BJ (cell line): ENCODE data around the gene AGT. TPM values are rescaled to one million over a fixed set of nuclear protein-coding genes. Genes with fewer than 3 reads are reported as not detected.

Source experiments
- CTCF ChIA-PET: fragments of 350-600 bp; formaldehyde crosslinking; extraction: SDS; loops from one replicate; lab custom pipeline; 2021; ENCODE audit warnings: antibody characterized with exemption, inconsistent platforms; lab: Yijun Ruan, JAX
- POLR2A ChIA-PET: fragments of 300-600 bp; sonication (Branson Sonifier 250); formaldehyde crosslinking; extraction: SDS; loops from one replicate; lab custom pipeline; 2021; ENCODE audit warnings: antibody characterized with exemption; lab: Charles Lee
- DNase-seq: peaks from one replicate; pipeline ENCODE4 v3.0.0-alpha.2; 2011; ENCODE audit warnings: low read depth
- H3K27me3 ChIP-seq: 2 replicates; pipeline ENCODE4 v1.6.0; 2011; ENCODE audit warnings: low read length; ENCODE audit not compliant: control insufficient read depth, insufficient read depth
- H3K36me3 ChIP-seq: 2 replicates; pipeline ENCODE4 v1.5.1; 2011; ENCODE audit warnings: low read length; ENCODE audit not compliant: control insufficient read depth, insufficient read depth
- H3K4me3 ChIP-seq: 2 replicates; pipeline ENCODE4 v1.5.1; 2011; ENCODE audit warnings: low read depth, mild to moderate bottlenecking, control low read depth, low read length
- polyA plus RNA-seq: library from polyadenylated mRNA; depleted of rRNA; stranded (reverse); fragments of >200 nt; gene quantifications from 2 replicates; pipeline ENCODE4 v1.2.3, GENCODE V29; 2011
- TF ChIP-seq, protein P1 (sequence below): IDR thresholded peaks from 2 replicates; pipeline ENCODE4 v1.5.1; 2011; ENCODE audit warnings: low read depth, mild to moderate bottlenecking, control low read depth, inconsistent platforms, low read length, moderate library complexity; ENCODE audit not compliant: insufficient read depth

The AGT gene
- polyA plus RNA-seq, 1 experiment, result 4.1 TPM

GRCh38 chr1:230682274-230682673 is 31.6 kb downstream of the AGT start:
- no peak overlapping the region for H3K4me3 ChIP-seq
- CTCF ChIA-PET, result interaction anchor here (1.0 to 1.6 kb wide), 4 partner anchors 9 to 91 kb away, joined by 3 to 11 read pairs (median 4); no protein-coding TSS in a partner anchor
- no peaks in the 10 kb centered on the region for H3K27me3 ChIP-seq
- POLR2A ChIA-PET, result interaction anchor here (0.5 kb wide), 1 partner anchor 232 kb away, joined by 3 read pairs; no protein-coding TSS in a partner anchor
- H3K36me3 ChIP-seq, result peaks cover 10% of the 10 kb centered on the region
- TF ChIP-seq, protein P1, sequence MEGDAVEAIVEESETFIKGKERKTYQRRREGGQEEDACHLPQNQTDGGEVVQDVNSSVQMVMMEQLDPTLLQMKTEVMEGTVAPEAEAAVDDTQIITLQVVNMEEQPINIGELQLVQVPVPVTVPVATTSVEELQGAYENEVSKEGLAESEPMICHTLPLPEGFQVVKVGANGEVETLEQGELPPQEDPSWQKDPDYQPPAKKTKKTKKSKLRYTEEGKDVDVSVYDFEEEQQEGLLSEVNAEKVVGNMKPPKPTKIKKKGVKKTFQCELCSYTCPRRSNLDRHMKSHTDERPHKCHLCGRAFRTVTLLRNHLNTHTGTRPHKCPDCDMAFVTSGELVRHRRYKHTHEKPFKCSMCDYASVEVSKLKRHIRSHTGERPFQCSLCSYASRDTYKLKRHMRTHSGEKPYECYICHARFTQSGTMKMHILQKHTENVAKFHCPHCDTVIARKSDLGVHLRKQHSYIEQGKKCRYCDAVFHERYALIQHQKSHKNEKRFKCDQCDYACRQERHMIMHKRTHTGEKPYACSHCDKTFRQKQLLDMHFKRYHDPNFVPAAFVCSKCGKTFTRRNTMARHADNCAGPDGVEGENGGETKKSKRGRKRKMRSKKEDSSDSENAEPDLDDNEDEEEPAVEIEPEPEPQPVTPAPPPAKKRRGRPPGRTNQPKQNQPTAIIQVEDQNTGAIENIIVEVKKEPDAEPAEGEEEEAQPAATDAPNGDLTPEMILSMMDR, result no peak
- DNase-seq, result no peak

- POLR2A ChIA-PET, result interaction anchor here (0.6 kb wide), 1 partner anchor 1761 kb away, joined by 5 read pairs; no protein-coding TSS in a partner anchor
- CTCF ChIA-PET, result interaction anchor here (1.0 to 1.6 kb wide), 4 partner anchors 8 to 91 kb away, joined by 3 to 11 read pairs (median 4); no protein-coding TSS in a partner anchor
Observed at GRCh38 chr1:230681599-230681998, 32.3 kb downstream of the AGT start.

DNA sequence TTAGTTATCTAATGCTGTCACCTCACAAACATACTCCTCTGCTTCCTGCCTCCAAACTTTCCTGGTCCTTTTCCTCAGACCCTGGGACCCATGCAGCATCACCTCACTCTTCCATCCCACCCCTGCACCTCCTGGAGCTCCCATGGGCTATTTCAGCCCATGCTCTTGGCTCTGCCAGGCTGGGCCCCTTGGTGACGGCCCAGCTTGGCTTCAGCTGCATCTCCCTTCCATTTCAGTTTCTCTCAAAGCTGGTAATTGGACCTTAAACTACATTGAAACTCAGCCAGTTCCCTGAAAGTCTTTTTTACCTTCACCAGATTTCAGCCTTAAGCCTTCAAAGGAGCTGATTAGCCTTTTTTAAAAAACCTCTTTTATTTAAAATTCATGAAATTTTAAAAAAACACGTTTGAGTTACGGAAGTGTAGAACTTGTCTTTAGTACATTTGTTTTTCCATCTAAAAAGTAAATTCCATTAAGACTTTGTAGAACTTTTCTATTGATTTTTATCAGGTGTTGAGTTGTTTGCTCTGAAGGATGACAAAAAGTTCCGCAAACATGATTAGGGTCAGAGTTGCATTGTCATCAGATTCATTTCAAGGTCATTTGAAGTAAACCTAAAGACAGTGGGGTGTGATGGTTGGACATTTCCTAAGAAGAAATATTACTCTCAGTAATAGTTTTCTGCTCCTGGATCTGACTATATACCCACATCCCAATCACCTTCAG is 33.5 kb downstream of the AGT start:
- CTCF ChIA-PET, result no interaction called here
- POLR2A ChIA-PET, result no interaction called here
- peaks cover 4% of the 10 kb centered on the region; the same call in 1 of the 2 replicates for H3K36me3 ChIP-seq

More at GRCh38 chr1:230681599-230681998, 32.3 kb downstream of the AGT start:
- TF ChIP-seq, protein P1, result no peak
- DNase-seq, result peak; percentile 19
- Histone ChIP-seq H3K36me3 (peaks cover 6% of the 10 kb centered on the region; the same call in 1 of the 2 replicates), H3K4me3 (no peak overlapping the region), H3K27me3 (no peaks in the 10 kb centered on the region)

DNA sequence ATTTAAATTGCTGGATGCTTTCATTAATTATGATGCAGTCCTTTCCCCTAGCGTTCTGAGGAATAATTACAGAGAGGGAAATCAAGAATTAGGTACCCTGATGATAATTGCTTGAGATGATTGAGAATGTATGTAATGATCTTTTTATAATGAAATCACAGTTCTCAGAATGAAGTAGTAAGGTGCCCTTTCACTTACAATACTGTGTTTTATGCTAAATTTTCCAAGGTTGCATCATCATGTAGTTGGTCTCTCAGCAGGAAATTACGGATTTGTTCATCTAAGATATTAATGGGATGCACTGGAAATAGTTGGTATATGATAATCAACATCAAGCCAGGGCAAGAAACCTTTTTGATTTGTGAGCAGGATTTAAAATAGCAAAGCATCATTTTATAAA is 34.1 kb downstream of the AGT start:
- CTCF ChIA-PET, result no interaction called here
- H3K4me3 ChIP-seq, result no peak overlapping the region
- peaks cover 4% of the 10 kb centered on the region; the same call in 1 of the 2 replicates for H3K36me3 ChIP-seq
- TF ChIP-seq, protein P1, result no peak
- DNase-seq, result no peak
- POLR2A ChIA-PET, result no interaction called here
- H3K27me3 ChIP-seq, result no peaks in the 10 kb centered on the region

More for the DNA sequence above, 33.5 kb downstream of the AGT start:
- Histone ChIP-seq H3K27me3 (no peaks in the 10 kb centered on the region), H3K4me3 (no peak overlapping the region)
- TF ChIP-seq, protein P1, result no peak
- DNase-seq, result no peak

DNA sequence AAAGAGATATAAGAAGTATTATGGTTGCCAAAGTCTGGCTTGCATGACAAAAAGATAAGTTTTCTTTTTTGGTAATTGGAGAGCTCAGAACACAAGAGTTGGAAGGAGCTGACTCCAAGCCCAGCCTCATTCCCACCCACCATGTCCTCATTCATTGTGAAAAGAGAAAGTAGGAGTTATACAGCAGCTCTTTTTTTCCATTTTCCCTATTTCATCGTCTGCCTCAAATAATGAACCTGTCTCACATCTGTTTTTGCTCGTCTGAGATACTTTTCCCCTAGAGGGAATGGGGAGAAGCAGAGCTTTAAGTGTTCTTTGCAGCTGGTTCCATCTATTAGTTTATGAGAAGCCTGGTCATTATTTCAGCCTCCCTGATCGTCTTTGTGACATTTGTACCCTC is 34.7 kb downstream of the AGT start:
- POLR2A ChIA-PET, result no interaction called here
- no peaks in the 10 kb centered on the region for H3K27me3 ChIP-seq
- 0 out of 2 replicates have a peak, but pooled peaks cover 4% of the 10 kb centered on the region for H3K36me3 ChIP-seq
- H3K4me3 ChIP-seq, result no peak overlapping the region
- no peak for DNase-seq
- TF ChIP-seq, protein P1, result no peak
- CTCF ChIA-PET, result interaction anchor here (1.9 kb wide), 1 partner anchor 37 kb away, joined by 6 read pairs; the partner anchor contains the start of gene COG2
